Prostate gland (tissue), 2 donors: ENCODE data around the gene SLC45A3. TPM values are rescaled to one million over a fixed set of nuclear protein-coding genes. Genes with fewer than 3 reads are reported as not detected.
A peak's percentile ranks its signal among the peaks of the same experiment; 100 is the strongest.

ENCODE experiments used
- DNase-seq: peaks from one replicate; pipeline ENCODE4 v3.0.0-alpha.2; 2019; ENCODE audit warnings: low spot score
- H3K27ac ChIP-seq, 2 donors: fragments of 200-600 bp; sonication (generic); 2 replicates each; pipeline ENCODE4 v1.5.1; 2017 to 2019
- H3K27me3 ChIP-seq: fragments of 200-600 bp; sonication (generic); replicated peaks from 2 replicates; pipeline ENCODE4 v1.5.1; 2019; ENCODE audit not compliant: insufficient read depth
- H3K36me3 ChIP-seq, 2 donors: fragments of 200-600 bp; sonication (generic); 1 replicate in 1 of 2; 2 replicates in 1 of 2; pipeline versions ENCODE4 v1.5.1 to v1.8.1; 2017 to 2019
- H3K4me1 ChIP-seq: fragments of 200-600 bp; sonication (generic); replicated peaks from 2 replicates; pipeline ENCODE4 v1.5.1; 2019
- H3K4me3 ChIP-seq, 2 donors: fragments of 200-600 bp; sonication (generic); 2 replicates each; pipeline ENCODE4 v1.5.1; 2017 to 2019
- H3K9me3 ChIP-seq: fragments of 200-600 bp; sonication (generic); 2 replicates; pipeline ENCODE4 v1.5.1; 2017
- POLR2A ChIP-seq: fragments of 450-650 bp; IDR thresholded peaks from one replicate; pipeline ENCODE4 v1.6.1; 2016; ENCODE audit warnings: antibody characterized with exemption, mild to moderate bottlenecking
- POLR2AphosphoS5 ChIP-seq: sonication (generic); formaldehyde crosslinking; IDR thresholded peaks from one replicate; pipeline ENCODE4 v1.6.1; 2017; ENCODE audit warnings: antibody characterized with exemption
- WGBS: methylation state at CpG from one replicate; pipeline ENCODE4 v1.1.5; 2018; 5-methylcytosine and 5-hydroxymethylcytosine counted together
- intact Hi-C: fragments of 100-400 bp; cut with DNase I; formaldehyde crosslinking; loops from one replicate; pipeline ENCODE4 v1.14.2; 2022
- total RNA-seq, 2 donors: library from RNA; depleted of rRNA; stranded (reverse); fragments of >200 nt; gene quantifications; one replicate each; pipeline ENCODE4 v1.1.0, GENCODE V29; 2016
- TF ChIP-seq, protein P1 (sequence below), 4 experiments: fragments of 200-600 bp in 2 of 4; fragments of 450-650 bp in 2 of 4; sonication (generic) in 2 of 4; IDR thresholded peaks; 1 replicate in 3 of 4; 2 replicates in 1 of 4; pipeline ENCODE4 v1.5.1; 2016 to 2019; ENCODE audit warnings: antibody characterized with exemption in 4 of 4, mild to moderate bottlenecking in 2 of 4, moderate library complexity in 2 of 4

SLC45A3 gene
- total RNA-seq, 2 donors from 2014 or later, result 505 to 1,326 TPM

DNA sequence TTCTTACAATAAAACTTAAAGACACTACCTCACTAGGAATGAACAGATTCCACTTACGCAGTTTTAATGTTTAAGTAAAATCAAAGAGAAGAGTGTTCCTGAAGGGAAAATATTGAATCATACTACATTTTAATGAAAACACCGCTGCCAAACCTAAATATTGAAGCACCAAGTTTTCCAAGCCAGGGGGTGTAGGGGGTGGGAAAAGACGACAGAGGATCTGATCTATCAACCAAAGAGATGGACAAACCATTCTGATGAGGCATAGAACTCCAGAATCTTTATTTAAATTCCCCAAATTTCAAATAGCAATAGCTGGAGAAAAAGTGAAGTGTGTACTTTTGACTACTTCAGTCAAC is 49.7 kb downstream of the SLC45A3 start:
- peak overlapping the region; percentile 60 for H3K4me3 ChIP-seq
- H3K4me1 ChIP-seq, result peaks cover 2% of the 10 kb centered on the region
- peak overlapping the region; percentile 89 to 94 for H3K27ac ChIP-seq
- intact Hi-C loops, result loop anchor here (5.0 kb wide), 1 partner anchor 103 kb away; no protein-coding TSS in a partner anchor
- DNase-seq, result no peak
- TF ChIP-seq POLR2A (no peak), POLR2AphosphoS5 (no peak)
- TF ChIP-seq, protein P1, sequence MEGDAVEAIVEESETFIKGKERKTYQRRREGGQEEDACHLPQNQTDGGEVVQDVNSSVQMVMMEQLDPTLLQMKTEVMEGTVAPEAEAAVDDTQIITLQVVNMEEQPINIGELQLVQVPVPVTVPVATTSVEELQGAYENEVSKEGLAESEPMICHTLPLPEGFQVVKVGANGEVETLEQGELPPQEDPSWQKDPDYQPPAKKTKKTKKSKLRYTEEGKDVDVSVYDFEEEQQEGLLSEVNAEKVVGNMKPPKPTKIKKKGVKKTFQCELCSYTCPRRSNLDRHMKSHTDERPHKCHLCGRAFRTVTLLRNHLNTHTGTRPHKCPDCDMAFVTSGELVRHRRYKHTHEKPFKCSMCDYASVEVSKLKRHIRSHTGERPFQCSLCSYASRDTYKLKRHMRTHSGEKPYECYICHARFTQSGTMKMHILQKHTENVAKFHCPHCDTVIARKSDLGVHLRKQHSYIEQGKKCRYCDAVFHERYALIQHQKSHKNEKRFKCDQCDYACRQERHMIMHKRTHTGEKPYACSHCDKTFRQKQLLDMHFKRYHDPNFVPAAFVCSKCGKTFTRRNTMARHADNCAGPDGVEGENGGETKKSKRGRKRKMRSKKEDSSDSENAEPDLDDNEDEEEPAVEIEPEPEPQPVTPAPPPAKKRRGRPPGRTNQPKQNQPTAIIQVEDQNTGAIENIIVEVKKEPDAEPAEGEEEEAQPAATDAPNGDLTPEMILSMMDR (IDR thresholded peaks at IDR 0.05), result no peak
- WGBS, result 9% methylated on average over 3 of the region's 3 CpGs
- no peaks in the 10 kb centered on the region for H3K9me3 ChIP-seq
- H3K27me3 ChIP-seq, result no peaks in the 10 kb centered on the region
- H3K36me3 ChIP-seq, result no peaks in the 10 kb centered on the region

DNA sequence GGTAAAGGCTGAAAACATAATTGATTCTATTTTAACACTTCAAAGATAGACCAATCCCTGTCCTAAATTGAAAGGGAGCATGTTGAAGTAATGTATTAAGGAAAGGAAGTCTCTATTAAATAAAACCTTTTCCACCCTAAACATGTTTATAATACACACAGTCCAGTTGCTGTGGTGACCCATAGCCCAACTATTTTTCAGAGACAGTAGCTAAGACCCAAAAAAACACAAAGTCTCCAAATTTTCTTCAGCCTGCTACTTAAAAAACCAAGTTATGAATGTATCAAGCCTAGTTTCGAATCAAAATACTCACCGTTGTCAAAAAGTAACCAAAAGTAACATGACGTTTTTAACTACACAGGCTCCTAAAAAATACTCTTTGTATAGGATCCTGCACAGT is 50.1 kb downstream of the SLC45A3 start:
- H3K4me1 ChIP-seq, result peaks cover 2% of the 10 kb centered on the region
- no peak for DNase-seq
- WGBS, result 19% methylated on average over 3 of the region's 3 CpGs
- H3K9me3 ChIP-seq, result no peaks in the 10 kb centered on the region
- TF ChIP-seq POLR2A, result no peak
- TF ChIP-seq, protein P1 (IDR thresholded peaks at IDR 0.05), result no peak
- no peak for TF ChIP-seq POLR2AphosphoS5
- H3K36me3 ChIP-seq, result no peaks in the 10 kb centered on the region
- intact Hi-C loops, result loop anchor here (5.0 kb wide), 1 partner anchor 103 kb away; no protein-coding TSS in a partner anchor
- no peaks in the 10 kb centered on the region for H3K27me3 ChIP-seq
- peak overlapping the region in 1 of 2 donors; percentile 60 for H3K4me3 ChIP-seq
- peak overlapping the region; percentile 89 to 94 for H3K27ac ChIP-seq

DNA sequence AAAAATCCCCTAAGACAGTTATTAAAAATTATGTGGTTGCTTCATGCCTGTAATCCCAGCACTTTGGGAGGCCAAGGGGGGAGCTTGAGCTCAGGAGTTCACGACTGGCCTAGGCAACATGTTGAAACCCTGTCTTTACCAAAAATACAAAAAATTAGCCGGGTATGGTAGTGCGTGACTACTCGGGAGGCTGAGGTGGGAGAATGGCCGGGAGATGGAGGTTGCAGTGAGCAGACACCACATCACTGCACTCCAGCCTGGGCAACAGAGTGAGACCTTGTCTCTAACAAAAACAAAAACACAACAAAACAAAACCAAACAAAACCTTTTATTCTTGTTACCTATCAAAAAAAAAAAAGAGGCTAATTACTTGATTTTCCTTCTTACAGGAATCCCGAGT is 50.6 kb downstream of the SLC45A3 start:
- Histone ChIP-seq H3K9me3 (no peaks in the 10 kb centered on the region), H3K27me3 (no peaks in the 10 kb centered on the region), H3K27ac (peak overlapping the region in 1 of 2 donors; percentile 94), H3K36me3 (no peaks in the 10 kb centered on the region), H3K4me1 (peaks cover 2% of the 10 kb centered on the region), H3K4me3 (no peak overlapping the region)
- WGBS, result 83% methylated on average over 6 of the region's 6 CpGs
- intact Hi-C loops, result loop anchor here (5.0 kb wide), 1 partner anchor 102 kb away; no protein-coding TSS in a partner anchor
- TF ChIP-seq POLR2AphosphoS5 (no peak), POLR2A (no peak)
- TF ChIP-seq, protein P1 (IDR thresholded peaks at IDR 0.05), result no peak
- no peak for DNase-seq

DNA sequence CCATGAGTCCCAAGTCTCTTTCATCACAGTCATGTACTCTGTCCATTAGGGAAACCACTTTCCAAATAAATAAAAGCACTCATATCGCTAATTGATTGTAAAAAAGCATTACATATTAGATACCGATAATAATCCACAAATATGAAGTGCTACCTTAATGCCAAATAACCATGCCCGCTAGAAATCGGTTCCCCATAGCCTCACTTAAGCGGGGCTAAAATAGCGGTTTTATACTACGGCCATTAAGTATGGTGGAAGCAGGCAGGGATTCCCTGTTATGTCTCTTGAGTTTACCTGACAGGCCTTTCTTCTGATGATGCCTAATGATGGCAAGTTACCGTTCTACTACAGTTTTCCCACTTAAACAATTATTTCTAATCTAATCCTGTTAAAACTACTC is 52.4 kb downstream of the SLC45A3 start:
- intact Hi-C loops, result no loop called here
- H3K9me3 ChIP-seq, result no peaks in the 10 kb centered on the region
- H3K4me1 ChIP-seq, result peaks cover 2% of the 10 kb centered on the region
- DNase-seq, result no peak
- TF ChIP-seq POLR2A, result no peak
- TF ChIP-seq, protein P1 (IDR thresholded peaks at IDR 0.05), result no peak
- TF ChIP-seq POLR2AphosphoS5, result no peak
- no peaks in the 10 kb centered on the region for H3K27me3 ChIP-seq
- no peak overlapping the region for H3K27ac ChIP-seq
- H3K36me3 ChIP-seq, result no peaks in the 10 kb centered on the region
- H3K4me3 ChIP-seq, result no peak overlapping the region
- WGBS, result 85% methylated on average over 8 of the region's 8 CpGs

DNA sequence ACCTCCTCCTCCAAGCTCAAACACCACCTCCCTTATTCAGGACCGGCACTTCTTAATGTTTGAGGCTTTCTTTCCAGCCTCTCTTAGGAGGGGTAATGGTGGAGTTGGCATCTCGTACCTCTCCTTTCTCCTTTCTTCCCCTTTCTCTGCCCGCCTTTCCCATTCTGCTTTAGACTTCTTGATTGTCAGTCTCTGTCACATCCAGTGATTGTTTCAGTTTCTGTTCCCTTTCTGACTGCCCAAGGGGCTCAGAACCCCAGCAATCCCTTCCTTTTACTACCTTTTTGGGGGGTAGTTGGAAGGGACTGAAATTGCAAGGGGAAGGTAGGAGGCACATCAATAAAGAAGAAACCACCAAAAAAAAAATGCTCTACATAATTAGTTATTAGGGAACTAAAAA is 54.1 kb downstream of the SLC45A3 start:
- no peak for DNase-seq
- Histone ChIP-seq H3K36me3 (no peaks in the 10 kb centered on the region), H3K27me3 (no peaks in the 10 kb centered on the region), H3K4me1 (peaks cover 2% of the 10 kb centered on the region), H3K4me3 (no peak overlapping the region), H3K27ac (no peak overlapping the region), H3K9me3 (no peaks in the 10 kb centered on the region)
- 87% methylated on average over 3 of the region's 3 CpGs for WGBS
- TF ChIP-seq POLR2A (no peak), POLR2AphosphoS5 (no peak)
- TF ChIP-seq, protein P1 (IDR thresholded peaks at IDR 0.05), result no peak
- intact Hi-C loops, result no loop called here
